Astrocyte of the cerebellum (primary cell): ENCODE data around the gene RAP1GAP.

ENCODE experiments used
- DNase-seq: peaks from one replicate; pipeline ENCODE4 v3.0.0-alpha.2; 2011; ENCODE audit warnings: low read depth
- H3K4me3 ChIP-seq: 2 replicates; pipeline ENCODE4 v1.5.1; 2011; ENCODE audit warnings: mild to moderate bottlenecking, low read depth, low read length, moderate library complexity
- CTCF ChIP-seq: IDR thresholded peaks from 2 replicates; pipeline ENCODE4 v1.5.1; 2012; ENCODE audit warnings: low read length, low read depth, moderate library complexity, mild to moderate bottlenecking; ENCODE audit errors: missing control alignments
- in situ Hi-C: cut with HindIII; loops from 2 replicates; pipeline ENCODE4 v1.10.0; 2017; ENCODE audit warnings: low sequenced_read_pairs

The RAP1GAP gene

GRCh38 chr1:21628798-21629393 lies 40.3 kb downstream of the RAP1GAP start:
- no peak overlapping the region for H3K4me3 ChIP-seq
- TF ChIP-seq CTCF = no peak
- in situ Hi-C loops = no loop called here
- no peak for DNase-seq

- in situ Hi-C loops = no loop called here
- DNase-seq = no peak
- TF ChIP-seq CTCF = no peak
- H3K4me3 ChIP-seq = no peak overlapping the region
Observed at GRCh38 chr1:21626921-21627339, 42.2 kb downstream of the RAP1GAP start.

GRCh38 chr1:21625390-21626190 lies 43.6 kb downstream of the RAP1GAP start:
- no peak for TF ChIP-seq CTCF
- no peak overlapping the region for H3K4me3 ChIP-seq
- in situ Hi-C loops = no loop called here
- DNase-seq = no peak

GRCh38 chr1:21624571-21625389 lies 44.4 kb downstream of the RAP1GAP start:
- TF ChIP-seq CTCF = no peak
- in situ Hi-C loops = no loop called here
- DNase-seq = no peak
- no peak overlapping the region for H3K4me3 ChIP-seq

GRCh38 chr1:21623410-21623961 lies 45.7 kb downstream of the RAP1GAP start:
- in situ Hi-C loops = no loop called here
- no peak for DNase-seq
- no peak overlapping the region for H3K4me3 ChIP-seq
- no peak for TF ChIP-seq CTCF
